ENCODE data around the gene AP1G2.

Gene AP1G2

DNA sequence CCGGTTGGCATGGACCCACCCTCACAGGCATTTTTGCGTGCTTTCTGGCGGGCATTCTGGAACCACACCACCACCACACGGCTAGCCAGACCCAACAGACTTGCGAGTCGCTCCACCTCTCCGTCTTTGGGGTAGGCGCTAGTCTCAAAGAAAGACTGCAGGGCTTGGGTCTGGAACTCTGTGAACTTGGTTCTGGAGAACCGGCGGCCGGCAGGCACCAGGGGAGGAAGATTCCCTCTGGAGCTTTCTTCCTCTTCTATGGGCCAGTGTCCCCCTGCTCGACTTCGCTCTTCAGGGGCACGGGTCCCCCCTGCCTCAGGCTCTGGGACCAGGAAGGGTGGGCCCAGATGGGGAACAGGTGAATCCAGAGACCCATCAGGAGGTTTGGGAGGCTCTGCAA, 42.6 kb downstream of the AP1G2 start:
- H3K4me3 ChIP-seq (ENCODE audit: low read depth, low read length): no peak overlapping the region
- in situ Hi-C loops (cut with HindIII; ENCODE audit: low sequenced_read_pairs): no loop called here
- TF ChIP-seq, protein P1, sequence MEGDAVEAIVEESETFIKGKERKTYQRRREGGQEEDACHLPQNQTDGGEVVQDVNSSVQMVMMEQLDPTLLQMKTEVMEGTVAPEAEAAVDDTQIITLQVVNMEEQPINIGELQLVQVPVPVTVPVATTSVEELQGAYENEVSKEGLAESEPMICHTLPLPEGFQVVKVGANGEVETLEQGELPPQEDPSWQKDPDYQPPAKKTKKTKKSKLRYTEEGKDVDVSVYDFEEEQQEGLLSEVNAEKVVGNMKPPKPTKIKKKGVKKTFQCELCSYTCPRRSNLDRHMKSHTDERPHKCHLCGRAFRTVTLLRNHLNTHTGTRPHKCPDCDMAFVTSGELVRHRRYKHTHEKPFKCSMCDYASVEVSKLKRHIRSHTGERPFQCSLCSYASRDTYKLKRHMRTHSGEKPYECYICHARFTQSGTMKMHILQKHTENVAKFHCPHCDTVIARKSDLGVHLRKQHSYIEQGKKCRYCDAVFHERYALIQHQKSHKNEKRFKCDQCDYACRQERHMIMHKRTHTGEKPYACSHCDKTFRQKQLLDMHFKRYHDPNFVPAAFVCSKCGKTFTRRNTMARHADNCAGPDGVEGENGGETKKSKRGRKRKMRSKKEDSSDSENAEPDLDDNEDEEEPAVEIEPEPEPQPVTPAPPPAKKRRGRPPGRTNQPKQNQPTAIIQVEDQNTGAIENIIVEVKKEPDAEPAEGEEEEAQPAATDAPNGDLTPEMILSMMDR (IDR thresholded peaks at IDR 0.05; ENCODE audit: low read depth, low read length, missing control alignments): no peak
- DNase-seq (ENCODE audit: low read depth): no peak

DNA sequence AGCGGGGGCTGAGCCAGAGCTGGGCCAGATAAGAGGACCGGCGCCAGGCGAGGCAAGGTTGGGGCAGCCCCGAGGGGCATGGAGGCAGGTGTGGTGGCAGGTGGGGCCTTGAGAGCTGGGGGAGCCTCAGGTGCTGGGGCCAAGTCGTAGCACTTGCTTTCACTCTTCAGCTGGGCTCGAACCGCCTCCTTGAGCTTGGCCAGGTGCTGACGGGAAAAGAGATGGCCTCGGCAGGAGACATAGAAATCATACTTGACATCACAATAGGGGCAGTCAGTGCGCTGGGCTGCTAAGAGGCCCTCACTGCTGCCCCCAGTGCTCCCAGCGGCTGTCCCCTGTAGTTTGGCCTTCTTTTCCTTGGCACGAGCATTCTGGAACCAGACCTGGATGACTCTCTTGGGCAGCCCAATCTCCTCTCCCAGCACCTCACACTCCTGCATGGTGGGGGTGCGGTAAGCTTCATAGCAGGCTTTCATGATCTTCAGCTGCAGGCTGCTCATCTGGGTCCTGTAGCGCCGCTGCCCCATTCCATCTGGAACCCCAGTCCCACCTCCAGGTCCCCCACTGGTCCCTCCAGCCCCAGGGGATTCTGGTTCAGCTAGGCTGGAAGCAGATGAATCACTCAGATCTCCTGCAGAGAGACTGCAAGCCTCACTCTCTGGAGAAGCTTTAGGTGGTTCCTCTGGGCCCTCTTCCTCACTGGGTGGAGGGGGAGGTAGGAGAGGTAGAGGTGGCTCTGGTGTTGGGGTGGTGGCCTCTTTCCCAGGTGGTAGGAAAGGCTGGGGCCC, 44.2 kb downstream of the AP1G2 start:
- DNase-seq (ENCODE audit: low read depth): no peak
- TF ChIP-seq, protein P1 (IDR thresholded peaks at IDR 0.05; ENCODE audit: low read depth, low read length, missing control alignments): no peak
- in situ Hi-C loops (cut with HindIII; ENCODE audit: low sequenced_read_pairs): no loop called here
- H3K4me3 ChIP-seq (ENCODE audit: low read depth, low read length): no peak overlapping the region

DNA sequence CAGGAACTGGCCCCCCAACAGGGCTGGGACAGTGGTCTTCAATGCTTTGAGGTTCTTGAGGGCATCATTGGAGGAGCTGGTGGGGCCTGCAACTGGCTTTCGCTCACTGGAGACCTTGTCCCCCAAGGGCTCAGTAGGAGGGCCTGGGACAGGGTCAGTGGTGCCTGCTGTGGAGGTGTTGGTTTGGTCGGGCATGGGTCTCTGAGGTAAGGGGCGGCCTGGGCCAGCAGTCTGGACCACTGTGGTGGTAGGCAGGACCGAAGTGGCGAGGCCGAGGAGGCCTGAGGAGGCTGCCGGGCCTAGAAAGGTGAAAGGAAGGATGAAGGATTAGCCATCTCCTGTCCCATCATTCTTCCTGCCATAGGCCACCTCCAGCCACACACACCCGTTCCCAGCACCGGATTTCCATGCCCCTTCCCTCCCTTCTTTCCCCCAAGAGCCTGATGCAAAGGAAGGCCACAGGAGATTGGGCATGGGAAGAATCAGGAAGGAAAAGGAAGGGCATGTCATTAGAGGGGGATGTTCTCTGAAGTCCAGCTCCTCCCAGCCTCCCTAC, 44.9 kb downstream of the AP1G2 start:
- no peak overlapping the region for H3K4me3 ChIP-seq (ENCODE audit: low read depth, low read length)
- in situ Hi-C loops (cut with HindIII; ENCODE audit: low sequenced_read_pairs): no loop called here
- no peak for DNase-seq (ENCODE audit: low read depth)
- TF ChIP-seq, protein P1 (IDR thresholded peaks at IDR 0.05; ENCODE audit: low read depth, low read length, missing control alignments): no peak

DNA sequence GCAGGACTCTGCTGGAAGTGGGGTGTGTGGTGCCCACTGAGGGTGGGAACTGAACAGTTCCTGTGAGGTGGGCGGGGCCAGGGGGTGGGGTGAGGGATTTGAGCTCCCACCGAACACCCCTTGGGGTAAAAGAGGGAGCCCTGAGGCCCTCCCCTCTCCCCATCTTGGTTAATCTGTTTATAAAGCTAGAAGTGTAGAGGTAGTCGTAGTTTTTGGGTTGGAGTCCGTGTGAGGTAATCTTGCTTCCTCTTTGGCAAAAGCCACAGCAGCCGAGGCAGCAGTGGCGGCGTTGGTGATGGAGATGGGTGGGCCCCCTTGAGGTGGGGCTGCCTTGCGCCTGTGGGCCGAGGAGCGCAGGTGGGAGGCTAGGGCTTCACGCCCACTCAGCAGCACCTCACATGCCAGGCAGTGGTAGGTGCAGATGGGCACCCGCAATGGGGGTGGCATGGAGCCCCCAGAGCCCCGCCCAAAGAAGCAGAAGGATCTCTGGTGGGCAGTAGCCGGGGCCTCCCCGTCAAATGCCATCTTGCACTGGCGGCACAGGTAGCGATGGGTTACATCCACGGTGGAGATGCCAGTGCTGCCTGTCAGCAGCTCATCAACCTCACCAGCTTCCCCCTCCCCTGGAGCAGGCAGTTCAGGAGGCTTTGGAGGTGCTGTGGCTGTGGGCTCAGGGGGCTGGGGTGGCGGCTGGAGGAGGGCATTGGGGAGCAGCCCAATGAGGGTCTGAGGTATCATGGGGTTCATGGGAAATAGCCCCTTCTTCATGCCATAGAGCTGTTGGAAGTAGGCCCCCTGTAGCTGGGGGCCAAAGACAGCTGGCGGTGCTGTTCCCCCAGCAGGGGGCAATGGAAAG, 45.6 kb downstream of the AP1G2 start:
- TF ChIP-seq, protein P1 (IDR thresholded peaks at IDR 0.05; ENCODE audit: low read depth, low read length, missing control alignments): no peak
- in situ Hi-C loops (cut with HindIII; ENCODE audit: low sequenced_read_pairs): no loop called here
- no peak for DNase-seq (ENCODE audit: low read depth)

DNA sequence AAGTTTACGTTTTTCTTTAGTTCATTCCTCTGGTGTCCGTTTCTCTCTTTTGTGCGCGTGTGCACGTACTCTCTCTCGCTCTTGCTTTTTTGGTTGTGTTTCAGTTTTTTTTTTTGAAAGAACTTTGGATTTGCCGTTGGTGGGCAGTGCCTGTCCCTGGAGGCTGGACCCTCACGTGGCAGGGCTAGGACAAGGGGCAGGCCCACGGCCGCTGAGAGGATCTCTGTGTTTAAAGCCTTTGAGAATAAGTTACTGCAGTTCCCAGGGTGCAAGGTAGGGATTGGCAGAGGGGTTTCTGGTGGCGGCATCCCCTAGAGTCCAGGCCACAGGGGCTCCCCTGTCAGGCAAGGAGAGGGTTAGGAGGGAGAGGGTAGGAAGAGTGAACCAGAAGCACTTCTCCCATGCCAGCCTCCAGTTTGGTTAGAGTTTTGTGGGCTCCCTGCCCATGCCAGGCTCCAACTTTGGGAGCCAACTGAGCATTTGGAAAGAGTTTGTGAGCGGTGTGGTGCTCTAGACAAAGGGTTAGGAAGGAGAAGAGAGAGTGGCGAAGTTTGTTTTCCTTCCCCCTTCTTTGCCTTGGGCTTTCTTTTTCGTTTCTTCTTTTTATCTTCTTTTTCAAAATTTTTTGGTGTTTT, 46.6 kb downstream of the AP1G2 start:
- in situ Hi-C loops (cut with HindIII; ENCODE audit: low sequenced_read_pairs): no loop called here
- H3K4me3 ChIP-seq (ENCODE audit: low read depth, low read length): no peak overlapping the region
- DNase-seq (ENCODE audit: low read depth): no peak
- TF ChIP-seq, protein P1 (IDR thresholded peaks at IDR 0.05; ENCODE audit: low read depth, low read length, missing control alignments): no peak

More for the DNA sequence above, 45.6 kb downstream of the AP1G2 start:
- no peak overlapping the region for H3K4me3 ChIP-seq (ENCODE audit: low read depth, low read length)

DNA sequence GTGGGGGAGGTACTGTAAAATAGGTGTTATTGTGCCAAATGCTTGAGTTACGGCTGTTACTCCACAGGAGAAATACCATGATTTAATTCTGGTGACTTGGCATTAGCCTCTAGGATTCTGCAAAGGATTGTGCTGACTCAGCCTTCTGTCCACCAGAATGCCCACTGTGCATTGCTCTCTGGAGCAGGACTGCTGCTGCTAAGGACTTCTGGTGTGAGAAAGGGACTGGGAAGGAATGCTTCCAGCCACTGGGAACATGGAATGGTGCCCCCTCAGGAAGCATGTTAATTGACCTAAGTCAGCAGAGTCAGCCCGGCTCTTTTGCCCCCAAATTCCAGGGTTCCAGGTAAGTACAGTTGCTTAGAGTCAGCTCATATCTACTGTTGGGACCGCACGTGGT, 48.9 kb downstream of the AP1G2 start:
- in situ Hi-C loops (cut with HindIII; ENCODE audit: low sequenced_read_pairs): no loop called here
- TF ChIP-seq, protein P1 (IDR thresholded peaks at IDR 0.05; ENCODE audit: low read depth, low read length, missing control alignments): no peak
- H3K4me3 ChIP-seq (ENCODE audit: low read depth, low read length): no peak overlapping the region
- DNase-seq (ENCODE audit: low read depth): no peak

Measured in astrocyte of the cerebellum (primary cell).